Activated naive CD4-positive, alpha-beta T cell treated with anti-CD3 and anti-CD28 coated beads for 36 hours (primary cell): ENCODE results near the gene FXYD2. TPM values are rescaled to one million over a fixed set of nuclear protein-coding genes. Genes with fewer than 3 reads are reported as not detected.

Source experiments
- CTCF ChIA-PET: fragments of 350-600 bp; sonication (Branson Sonifier 250); formaldehyde crosslinking; loops from one replicate; lab custom pipeline; 2021; ENCODE audit warnings: antibody characterized with exemption; lab: Charles Lee
- DNase-seq: peaks from one replicate; pipeline ENCODE4 v3.0.0-alpha.2; 2020
- H3K27ac Mint-ChIP-seq: one replicate; pipeline ENCODE4 v1.8.0; 2021; ENCODE audit warnings: mild to moderate bottlenecking, mixed read lengths
- H3K27me3 Mint-ChIP-seq: one replicate; pipeline ENCODE4 v1.8.0; 2021; ENCODE audit warnings: low read depth, mixed read lengths
- H3K36me3 Mint-ChIP-seq: one replicate; pipeline ENCODE4 v1.8.0; 2021; ENCODE audit warnings: low read depth, mixed read lengths
- H3K4me1 Mint-ChIP-seq: one replicate; pipeline ENCODE4 v1.8.0; 2021; ENCODE audit warnings: low read depth, mixed read lengths
- H3K4me3 Mint-ChIP-seq: one replicate; pipeline ENCODE4 v1.8.0; 2021; ENCODE audit warnings: mild to moderate bottlenecking, moderate library complexity, mixed read lengths
- H3K9me3 Mint-ChIP-seq: one replicate; pipeline ENCODE4 v1.8.0; 2021; ENCODE audit warnings: mixed read lengths
- intact Hi-C: fragments of 100-400 bp; cut with micrococcal nuclease; formaldehyde crosslinking; loops from one replicate; pipeline ENCODE4 v1.15.1; 2023
- total RNA-seq, 2 experiments: library from RNA; stranded (reverse); gene quantifications; one replicate each; pipeline ENCODE4 v1.2.3, GENCODE V29; 2021

Gene FXYD2
- total RNA-seq, 2 experiments from 2014 or later = 1.1 TPM; not detected in 1

- no peaks in the 10 kb centered on the region for H3K4me1 Mint-ChIP-seq
- no peak overlapping the region for H3K27ac Mint-ChIP-seq
- H3K36me3 Mint-ChIP-seq = no peaks in the 10 kb centered on the region
- CTCF ChIA-PET = no interaction called here
- DNase-seq = no peak
- no peak overlapping the region for H3K4me3 Mint-ChIP-seq
- H3K9me3 Mint-ChIP-seq = no peaks in the 10 kb centered on the region
- H3K27me3 Mint-ChIP-seq = peaks cover 9% of the 10 kb centered on the region
- intact Hi-C loops = no loop called here
Measured at GRCh38 chr11:117786135-117786870, 38.2 kb downstream of the FXYD2 start.

- no peak overlapping the region for H3K27ac Mint-ChIP-seq
- CTCF ChIA-PET = no interaction called here
- H3K4me3 Mint-ChIP-seq = no peak overlapping the region
- H3K36me3 Mint-ChIP-seq = no peaks in the 10 kb centered on the region
- no peak for DNase-seq
- intact Hi-C loops = no loop called here
- H3K27me3 Mint-ChIP-seq = peaks cover 14% of the 10 kb centered on the region
- H3K9me3 Mint-ChIP-seq = no peaks in the 10 kb centered on the region
- H3K4me1 Mint-ChIP-seq = no peaks in the 10 kb centered on the region
Measured at GRCh38 chr11:117782101-117782500, 42.4 kb downstream of the FXYD2 start.

- no peak overlapping the region for H3K27ac Mint-ChIP-seq
- H3K4me1 Mint-ChIP-seq = no peaks in the 10 kb centered on the region
- no peak overlapping the region for H3K4me3 Mint-ChIP-seq
- CTCF ChIA-PET = no interaction called here
- intact Hi-C loops = no loop called here
- H3K27me3 Mint-ChIP-seq = peaks cover 15% of the 10 kb centered on the region
- H3K9me3 Mint-ChIP-seq = no peaks in the 10 kb centered on the region
- DNase-seq = no peak
- H3K36me3 Mint-ChIP-seq = no peaks in the 10 kb centered on the region
Measured at GRCh38 chr11:117781627-117782026, 42.9 kb downstream of the FXYD2 start.

GRCh38 chr11:117780456-117780855 is 44.1 kb downstream of the FXYD2 start:
- intact Hi-C loops = no loop called here
- no peak for DNase-seq
- Mint-ChIP-seq H3K4me1 (no peaks in the 10 kb centered on the region), H3K27me3 (peaks cover 12% of the 10 kb centered on the region), H3K27ac (no peak overlapping the region), H3K9me3 (no peaks in the 10 kb centered on the region), H3K4me3 (no peak overlapping the region), H3K36me3 (no peaks in the 10 kb centered on the region)
- CTCF ChIA-PET = no interaction called here

GRCh38 chr11:117774553-117774952 is 50.0 kb downstream of the FXYD2 start:
- H3K27me3 Mint-ChIP-seq = peaks cover 12% of the 10 kb centered on the region
- DNase-seq = no peak
- intact Hi-C loops = loop anchor here (2.0 kb wide), 1 partner anchor 52 kb away; no protein-coding TSS in a partner anchor
- CTCF ChIA-PET = no interaction called here
- no peak overlapping the region for H3K4me3 Mint-ChIP-seq
- H3K36me3 Mint-ChIP-seq = no peaks in the 10 kb centered on the region
- no peaks in the 10 kb centered on the region for H3K4me1 Mint-ChIP-seq
- no peak overlapping the region for H3K27ac Mint-ChIP-seq
- no peaks in the 10 kb centered on the region for H3K9me3 Mint-ChIP-seq

- Mint-ChIP-seq H3K4me3 (no peak overlapping the region), H3K36me3 (no peaks in the 10 kb centered on the region), H3K9me3 (no peaks in the 10 kb centered on the region), H3K27ac (no peak overlapping the region), H3K4me1 (no peaks in the 10 kb centered on the region), H3K27me3 (peaks cover 2% of the 10 kb centered on the region)
- intact Hi-C loops = no loop called here
- DNase-seq = no peak
- CTCF ChIA-PET = no interaction called here
Measured at GRCh38 chr11:117772360-117772759, 52.2 kb downstream of the FXYD2 start.

GRCh38 chr11:117771841-117772240 is 52.7 kb downstream of the FXYD2 start:
- DNase-seq = no peak
- Mint-ChIP-seq H3K36me3 (no peaks in the 10 kb centered on the region), H3K27me3 (no peaks in the 10 kb centered on the region), H3K9me3 (no peaks in the 10 kb centered on the region), H3K27ac (no peak overlapping the region), H3K4me1 (no peaks in the 10 kb centered on the region), H3K4me3 (no peak overlapping the region)
- intact Hi-C loops = no loop called here
- CTCF ChIA-PET = no interaction called here

GRCh38 chr11:117771197-117771596 is 53.3 kb downstream of the FXYD2 start:
- CTCF ChIA-PET = no interaction called here
- DNase-seq = no peak
- Mint-ChIP-seq H3K4me1 (no peaks in the 10 kb centered on the region), H3K27me3 (no peaks in the 10 kb centered on the region), H3K36me3 (no peaks in the 10 kb centered on the region), H3K27ac (no peak overlapping the region), H3K4me3 (no peak overlapping the region), H3K9me3 (no peaks in the 10 kb centered on the region)
- intact Hi-C loops = no loop called here

GRCh38 chr11:117770061-117770460 is 54.5 kb downstream of the FXYD2 start:
- H3K9me3 Mint-ChIP-seq = no peaks in the 10 kb centered on the region
- H3K27ac Mint-ChIP-seq = no peak overlapping the region
- intact Hi-C loops = no loop called here
- no peak for DNase-seq
- no peaks in the 10 kb centered on the region for H3K36me3 Mint-ChIP-seq
- CTCF ChIA-PET = no interaction called here
- no peaks in the 10 kb centered on the region for H3K4me1 Mint-ChIP-seq
- H3K4me3 Mint-ChIP-seq = no peak overlapping the region
- H3K27me3 Mint-ChIP-seq = no peaks in the 10 kb centered on the region

Other genes starting within 250 kb of the FXYD2 start
- under 1 TPM; 0.17 to 0.30 TPM for gene DSCAML1, start 27.5 kb downstream of the FXYD2 start, total RNA-seq
- not detected for gene FXYD6, start 51.9 kb upstream of the FXYD2 start, total RNA-seq
- under 1 TPM; 0.15 to 0.21 TPM for gene TMPRSS13, start 104.7 kb upstream of the FXYD2 start, total RNA-seq
- 10 to 100 TPM; 11.3 to 16.1 TPM for gene IL10RA, start 161.7 kb upstream of the FXYD2 start, total RNA-seq